H9 (cell line): Measurements from ENCODE around the gene IL17REL. TPM values are rescaled to one million over a fixed set of nuclear protein-coding genes. Genes with fewer than 3 reads are reported as not detected.

Experiments used
- DNase-seq: peaks from one replicate; pipeline ENCODE4 v3.0.0-alpha.2; 2017
- H2AFZ ChIP-seq: one replicate; pipeline ENCODE4 v1.6.1; 2013; ENCODE audit warnings: mild to moderate bottlenecking, low read length, control low read depth, moderate library complexity
- H2AK5ac ChIP-seq: 2 replicates; pipeline ENCODE4 v1.6.1; 2013; ENCODE audit warnings: low read length, control low read depth, mixed read lengths; ENCODE audit not compliant: insufficient read length
- H2BK120ac ChIP-seq: one replicate; pipeline ENCODE4 v1.6.1; 2013; ENCODE audit warnings: low read depth, mild to moderate bottlenecking, low read length, control low read depth, inconsistent platforms; ENCODE audit not compliant: poor library complexity, severe bottlenecking
- H2BK12ac ChIP-seq: 2 replicates; pipeline ENCODE4 v1.6.1; 2013; ENCODE audit warnings: low read length, control low read depth, mixed read lengths, low read depth; ENCODE audit not compliant: insufficient read length
- H2BK15ac ChIP-seq: 2 replicates; pipeline ENCODE4 v1.6.1; 2013; ENCODE audit warnings: low read depth, low read length, control low read depth
- H2BK20ac ChIP-seq: one replicate; pipeline ENCODE4 v1.6.1; 2013; ENCODE audit warnings: low read depth, mild to moderate bottlenecking, low read length, control low read depth, inconsistent platforms; ENCODE audit not compliant: poor library complexity, severe bottlenecking
- H2BK5ac ChIP-seq: 2 replicates; pipeline ENCODE4 v1.6.1; 2013; ENCODE audit warnings: low read length, control low read depth, mixed read lengths; ENCODE audit not compliant: insufficient read length
- H3K14ac ChIP-seq: 2 replicates; pipeline ENCODE4 v1.6.1; 2013; ENCODE audit warnings: low read length, control low read depth; ENCODE audit not compliant: insufficient read depth
- H3K18ac ChIP-seq: 2 replicates; pipeline ENCODE4 v1.6.1; 2013; ENCODE audit warnings: low read depth, mild to moderate bottlenecking, mixed read lengths, low read length, control low read depth; ENCODE audit not compliant: insufficient read length
- H3K23ac ChIP-seq: 2 replicates; pipeline ENCODE4 v1.6.1; 2013; ENCODE audit warnings: low read length, control low read depth, mixed read lengths, low read depth; ENCODE audit not compliant: insufficient read length
- H3K23me2 ChIP-seq: 2 replicates; pipeline ENCODE4 v1.6.1; 2013; ENCODE audit warnings: low read depth, mild to moderate bottlenecking, mixed read lengths, low read length, control low read depth; ENCODE audit not compliant: insufficient read length, poor library complexity, severe bottlenecking
- H3K27ac ChIP-seq: 2 replicates; pipeline ENCODE4 v1.5.1; 2013; ENCODE audit warnings: low read length, control low read depth, mixed read lengths, low read depth; ENCODE audit not compliant: insufficient read length
- H3K27me3 ChIP-seq: 2 replicates; pipeline ENCODE4 v1.6.1; 2013; ENCODE audit warnings: low read length, control low read depth, inconsistent platforms; ENCODE audit not compliant: insufficient read depth
- H3K4ac ChIP-seq: 2 replicates; pipeline ENCODE4 v1.6.1; 2013; ENCODE audit warnings: low read depth, mild to moderate bottlenecking, control low read depth, inconsistent platforms, low read length, moderate library complexity
- H3K4me1 ChIP-seq: 2 replicates; pipeline ENCODE4 v1.6.1; 2013; ENCODE audit warnings: low read length, control low read depth, inconsistent platforms; ENCODE audit not compliant: insufficient read depth
- H3K4me2 ChIP-seq: 2 replicates; pipeline ENCODE4 v1.6.1; 2013; ENCODE audit warnings: low read length, control low read depth, mixed read lengths; ENCODE audit not compliant: insufficient read length, insufficient read depth
- H3K56ac ChIP-seq: 2 replicates; pipeline ENCODE4 v1.6.1; 2013; ENCODE audit warnings: low read depth, mild to moderate bottlenecking, mixed read lengths, low read length, control low read depth; ENCODE audit not compliant: insufficient read length
- H3K79me1 ChIP-seq: 2 replicates; pipeline ENCODE4 v1.6.1; 2013; ENCODE audit warnings: low read depth, mild to moderate bottlenecking, moderate library complexity, low read length, control low read depth, inconsistent platforms; ENCODE audit not compliant: insufficient read depth, poor library complexity, severe bottlenecking
- H3K79me2 ChIP-seq: 2 replicates; pipeline ENCODE4 v1.6.1; 2013; ENCODE audit warnings: low read length, control low read depth, inconsistent platforms; ENCODE audit not compliant: insufficient read depth
- H3K9ac ChIP-seq: 2 replicates; pipeline ENCODE4 v1.6.1; 2013; ENCODE audit warnings: low read length, control low read depth, mixed read lengths; ENCODE audit not compliant: insufficient read length; ENCODE audit errors: extremely low read depth
- H3K9me3 ChIP-seq: one replicate; pipeline ENCODE4 v1.6.1; 2013; ENCODE audit warnings: low read depth, low read length, inconsistent platforms; ENCODE audit not compliant: control insufficient read depth
- H3T11ph ChIP-seq: one replicate; pipeline ENCODE4 v1.6.1; 2013; ENCODE audit warnings: mild to moderate bottlenecking, low read length, control low read depth, inconsistent platforms
- H4K20me1 ChIP-seq: one replicate; pipeline ENCODE4 v1.6.1; 2013; ENCODE audit not compliant: control insufficient read depth, insufficient read length, insufficient read depth
- H4K5ac ChIP-seq: 2 replicates; pipeline ENCODE4 v1.6.1; 2013; ENCODE audit warnings: low read depth, mild to moderate bottlenecking, mixed read lengths, low read length, control low read depth; ENCODE audit not compliant: insufficient read length
- H4K8ac ChIP-seq: replicated peaks from 2 replicates; pipeline ENCODE4 v1.6.1; 2013; ENCODE audit warnings: low read length, control low read depth, mixed read lengths, low read depth; ENCODE audit not compliant: insufficient read length
- H4K91ac ChIP-seq: 2 replicates; pipeline ENCODE4 v1.6.1; 2013; ENCODE audit warnings: low read depth, mild to moderate bottlenecking, moderate library complexity, mixed read lengths, low read length, control low read depth; ENCODE audit not compliant: insufficient read length
- H3K27ac Mint-ChIP-seq, 3 experiments: 2 replicates in 2 of 3; 3 replicates in 1 of 3; pipeline ENCODE4 v1.8.0; 2020 to 2021; ENCODE audit warnings: mixed read lengths in 3 of 3, mild to moderate bottlenecking in 1 of 3, moderate library complexity in 1 of 3
- H3K27me3 Mint-ChIP-seq: 2 replicates; pipeline ENCODE4 v1.8.0; 2021; ENCODE audit warnings: low read depth, mild to moderate bottlenecking, moderate library complexity, mixed read lengths
- H3K36me3 Mint-ChIP-seq, 3 experiments: 2 replicates in 2 of 3; 3 replicates in 1 of 3; pipeline ENCODE4 v1.8.0; 2020 to 2021; ENCODE audit warnings: low read depth in 3 of 3, mixed read lengths in 3 of 3; ENCODE audit not compliant: insufficient read depth in 1 of 3
- H3K4me1 Mint-ChIP-seq, 2 experiments: 2 replicates each; pipeline ENCODE4 v1.8.0; 2020; ENCODE audit warnings: mixed read lengths in 2 of 2
- H3K4me3 Mint-ChIP-seq, 2 experiments: 2 replicates in 1 of 2; 3 replicates in 1 of 2; pipeline ENCODE4 v1.8.0; 2020 to 2021; ENCODE audit warnings: mild to moderate bottlenecking in 2 of 2, mixed read lengths in 2 of 2, moderate library complexity in 1 of 2
- H3K9me3 Mint-ChIP-seq, 2 experiments: 2 replicates in 1 of 2; 3 replicates in 1 of 2; pipeline ENCODE4 v1.8.0; 2020; ENCODE audit warnings: mild to moderate bottlenecking in 2 of 2, mixed read lengths in 2 of 2, moderate library complexity in 1 of 2
- CTCF ChIP-seq: fragments of 200-600 bp; sonication (generic); conservative IDR thresholded peaks from 3 replicates; pipeline ENCODE4 v1.8.0; 2021; ENCODE audit warnings: antibody characterized with exemption, mild to moderate bottlenecking
- whole genome bisulfite sequencing: extraction: QIAGEN DNeasy Blood & Tissue Kit; methylation state at CpG from one replicate; pipeline ENCODE4 v1.1.7; 2013; ENCODE audit warnings: missing lambda C conversion rate, low lambda C conversion rate, mixed read lengths; ENCODE audit not compliant: insufficient read length; ENCODE audit errors: extremely low coverage; 5-methylcytosine and 5-hydroxymethylcytosine counted together
- total RNA-seq: library from RNA; stranded (reverse); gene quantifications from 2 replicates; pipeline ENCODE4 v1.2.1, GENCODE V29; 2021

The IL17REL gene
- total RNA-seq, 1 experiment from 2014 or later, result 0.20 TPM

- Histone ChIP-seq H2BK12ac (no peak overlapping the region), H2BK120ac (no peak overlapping the region), H3K27ac (no peak overlapping the region), H3K9ac (no peak overlapping the region), H4K20me1 (no peaks in the 10 kb centered on the region), H3K23me2 (peaks cover 10% of the 10 kb centered on the region), H3T11ph (no peak overlapping the region), H3K14ac (no peak overlapping the region), H3K79me2 (no peaks in the 10 kb centered on the region), H4K8ac (no peak overlapping the region), H2BK5ac (no peak overlapping the region), H3K4ac (no peak overlapping the region), H4K5ac (no peak overlapping the region), H2BK20ac (no peak overlapping the region), H3K4me1 (no peaks in the 10 kb centered on the region; the same call in 1 of the 2 replicates), H3K56ac (no peak overlapping the region), H3K23ac (no peak overlapping the region), H2AFZ (no peak overlapping the region), H3K18ac (no peak overlapping the region), H3K27me3 (no peaks in the 10 kb centered on the region; the same call in 1 of the 2 replicates), H3K4me2 (no peak overlapping the region), H3K9me3 (no peaks in the 10 kb centered on the region), H3K79me1 (no peaks in the 10 kb centered on the region), H4K91ac (no peak overlapping the region), H2BK15ac (no peak overlapping the region), H2AK5ac (no peak overlapping the region)
- H3K27ac Mint-ChIP-seq, result no peak overlapping the region
- H3K27me3 Mint-ChIP-seq, result peaks cover 27% of the 10 kb centered on the region
- TF ChIP-seq CTCF, result no peak
- H3K4me3 Mint-ChIP-seq, result no peak overlapping the region
- peaks cover 9 to 12% of the 10 kb centered on the region in 2 experiments for H3K4me1 Mint-ChIP-seq
- H3K36me3 Mint-ChIP-seq, result no peaks in the 10 kb centered on the region
- no peak for DNase-seq
- WGBS, result no CpG with 5 or more reads among the region's 17 CpGs
- H3K9me3 Mint-ChIP-seq, result no peaks in the 10 kb centered on the region
Observed at GRCh38 chr22:50061824-50062355, 49.3 kb upstream of the IL17REL start.
